ENCODE results near the gene KITLG.
A peak's percentile ranks its signal among the peaks of the same experiment; 100 is the strongest.

DNA sequence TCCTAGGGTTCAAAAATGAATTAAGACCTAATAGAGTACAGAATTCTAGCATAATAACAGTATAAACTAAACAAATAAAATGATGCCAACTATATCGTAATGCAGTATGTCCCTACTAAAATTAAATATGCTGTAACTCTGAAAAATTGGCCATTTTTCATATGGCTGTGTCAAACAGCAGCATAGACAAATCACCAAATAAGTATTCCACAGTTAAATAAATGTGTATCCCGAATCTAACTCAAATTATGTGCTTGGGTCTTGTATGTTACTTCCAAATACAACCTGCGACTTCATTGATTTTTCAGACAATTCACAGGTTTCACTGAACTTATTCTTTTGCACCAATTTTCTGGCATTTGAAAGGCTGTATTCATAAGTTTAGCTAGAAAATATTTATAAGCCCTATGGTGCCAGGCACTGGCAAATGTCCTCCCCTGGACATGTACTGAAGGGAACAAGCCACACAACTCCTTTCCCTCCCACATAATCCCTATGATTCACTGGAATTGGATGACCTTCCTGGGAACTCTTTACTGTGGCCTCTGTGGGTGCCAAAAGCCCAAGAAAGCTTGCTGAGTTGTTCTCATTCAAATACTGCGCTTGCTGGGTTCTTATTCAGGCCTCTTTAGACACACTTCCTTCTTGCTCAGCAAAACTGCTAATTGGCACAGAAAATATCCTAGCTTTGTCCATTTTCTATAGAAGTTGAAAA lies 108.8 kb downstream of the KITLG start:
- TF ChIP-seq CTCF (IDR thresholded peaks at IDR 0.05) (no peak), EP300 (IDR thresholded peaks at IDR 0.05) (peak in 1 of 2 donors; percentile 36), POLR2A (IDR thresholded peaks at IDR 0.05) (no peak)
